GM21447 (cell line): Measurements from ENCODE around the gene SUN2.

ENCODE experiments used
- ATAC-seq: cut with Tn5 transposase; IDR thresholded peaks from one replicate; pipeline ENCODE4 v1.9.1; 2021; ENCODE audit not compliant: unreplicated experiment

SUN2 gene

GRCh38 chr22:38777087-38777671 lies 21.4 kb upstream of the SUN2 start:
- ATAC-seq = no peak

GRCh38 chr22:38776086-38776485 lies 20.3 kb upstream of the SUN2 start:
- ATAC-seq = no peak

DNA sequence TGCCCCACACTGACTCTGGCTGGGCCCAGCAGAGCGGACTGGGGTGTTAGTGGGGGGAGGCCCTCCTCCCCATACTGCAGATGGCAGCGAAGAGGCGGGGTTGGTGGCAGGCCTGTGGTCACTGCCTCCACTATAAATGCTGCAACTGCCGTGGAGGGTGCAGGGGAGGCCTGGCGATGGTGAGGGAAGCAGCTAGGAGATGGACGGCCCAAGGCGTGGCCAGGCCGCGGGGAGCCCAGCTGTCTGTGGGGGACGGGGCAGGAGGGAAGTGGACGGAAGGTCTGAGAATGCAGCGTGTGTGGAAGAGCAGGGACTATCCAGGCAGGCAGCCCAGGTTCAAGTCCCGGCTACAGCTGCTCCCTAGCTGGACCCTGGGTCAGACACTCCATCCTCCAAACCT lies 19.9 kb upstream of the SUN2 start:
- ATAC-seq = no peak

GRCh38 chr22:38774496-38775166 lies 18.8 kb upstream of the SUN2 start:
- ATAC-seq = no peak

DNA sequence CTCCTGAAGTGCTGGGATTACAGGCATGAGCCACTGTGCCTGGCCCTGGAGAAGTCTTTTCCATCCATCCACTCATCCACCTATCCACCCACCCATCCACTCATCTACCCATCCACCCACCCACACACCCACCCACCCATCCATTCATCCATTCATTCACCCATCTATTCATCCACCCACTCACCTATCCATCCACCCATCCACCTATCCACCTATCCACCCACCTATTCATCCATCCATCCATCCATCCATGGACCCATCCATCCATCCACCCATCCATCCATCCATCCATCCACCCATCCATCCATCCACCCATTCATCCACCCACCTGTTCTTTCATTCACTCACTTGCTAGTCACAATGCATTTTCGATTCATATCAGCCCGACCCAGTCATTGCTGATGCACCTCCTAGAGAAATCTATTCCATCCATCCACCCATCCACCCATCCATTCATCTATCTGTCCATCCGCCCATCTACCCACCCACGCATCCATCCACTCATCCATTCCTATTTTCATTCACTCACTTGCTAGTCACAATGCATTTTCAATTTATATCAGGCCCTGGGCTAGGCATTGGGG lies 17.7 kb upstream of the SUN2 start:
- no peak for ATAC-seq

DNA sequence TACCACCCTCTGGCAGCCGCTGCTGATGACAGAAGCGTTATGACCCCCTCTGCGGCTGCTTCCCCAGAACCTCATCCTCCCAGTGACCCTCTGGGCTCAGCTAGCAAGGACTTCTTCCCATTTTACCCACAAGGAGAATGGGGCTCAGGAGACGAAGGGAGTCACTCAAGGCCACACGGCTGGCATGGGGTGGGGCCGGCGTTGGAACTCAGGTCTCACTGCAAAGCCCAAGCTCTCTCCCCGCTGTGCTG lies 16.8 kb upstream of the SUN2 start:
- no peak for ATAC-seq

DNA sequence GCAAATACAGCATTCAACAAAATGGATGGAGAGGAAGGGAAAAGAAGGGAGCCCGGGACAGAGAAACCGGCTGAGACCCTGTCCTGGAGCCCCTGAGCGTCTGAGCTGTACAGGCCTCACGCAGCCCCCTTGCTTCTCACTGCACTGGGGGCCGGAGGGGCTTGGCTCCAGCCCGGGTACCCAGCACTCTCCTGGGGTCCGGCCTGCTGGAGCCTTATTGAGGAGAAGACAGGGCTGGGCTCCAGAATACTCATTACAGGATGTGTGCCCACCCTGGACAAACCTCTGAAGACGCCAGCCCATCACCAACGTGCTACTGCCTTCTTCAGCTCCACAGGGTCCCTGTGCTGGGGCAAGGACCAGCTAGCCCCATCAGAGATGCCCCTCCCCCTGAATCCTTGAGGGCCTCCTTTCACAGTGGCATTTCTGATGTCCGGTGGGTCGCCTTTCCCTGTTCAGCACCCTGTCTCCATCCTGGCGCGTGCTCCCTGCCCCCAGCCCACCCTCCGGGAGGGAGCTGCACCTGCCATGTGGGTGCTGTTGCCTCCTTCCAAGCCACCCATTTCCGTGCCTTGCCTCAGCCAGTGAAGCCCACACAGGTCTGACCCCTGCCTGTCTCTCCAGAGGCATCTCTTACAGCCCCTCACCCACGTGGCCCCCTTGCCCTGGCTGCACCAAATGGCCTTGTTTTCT lies 14.6 kb upstream of the SUN2 start:
- no peak for ATAC-seq

GRCh38 chr22:38768036-38768435 lies 12.2 kb upstream of the SUN2 start:
- no peak for ATAC-seq

- ATAC-seq = no peak
Measured at GRCh38 chr22:38767313-38767712, 11.5 kb upstream of the SUN2 start.

GRCh38 chr22:38766076-38766777 lies 10.4 kb upstream of the SUN2 start:
- ATAC-seq = no peak

DNA sequence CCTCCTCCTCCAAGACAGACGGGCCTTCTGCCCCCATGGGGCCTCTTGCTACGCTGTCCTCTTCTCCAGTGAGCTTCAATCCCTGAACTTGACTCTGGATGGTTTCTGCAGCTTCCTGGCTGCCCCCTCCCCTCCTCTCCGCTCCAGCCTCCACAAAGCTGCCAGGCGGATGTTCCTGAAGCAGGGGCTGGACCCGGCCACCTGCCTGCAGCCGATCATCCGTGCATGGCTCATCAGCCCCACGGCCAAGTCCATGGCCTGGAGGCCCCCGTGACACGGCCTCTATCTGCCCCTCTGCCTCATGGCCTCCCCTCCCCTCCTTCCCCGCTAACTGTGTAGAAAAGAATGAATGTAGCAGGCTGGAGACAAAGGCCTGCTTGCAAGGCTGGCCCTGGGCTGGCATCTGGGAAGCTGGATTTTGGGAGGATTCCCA lies 6.8 kb upstream of the SUN2 start:
- ATAC-seq = no peak

DNA sequence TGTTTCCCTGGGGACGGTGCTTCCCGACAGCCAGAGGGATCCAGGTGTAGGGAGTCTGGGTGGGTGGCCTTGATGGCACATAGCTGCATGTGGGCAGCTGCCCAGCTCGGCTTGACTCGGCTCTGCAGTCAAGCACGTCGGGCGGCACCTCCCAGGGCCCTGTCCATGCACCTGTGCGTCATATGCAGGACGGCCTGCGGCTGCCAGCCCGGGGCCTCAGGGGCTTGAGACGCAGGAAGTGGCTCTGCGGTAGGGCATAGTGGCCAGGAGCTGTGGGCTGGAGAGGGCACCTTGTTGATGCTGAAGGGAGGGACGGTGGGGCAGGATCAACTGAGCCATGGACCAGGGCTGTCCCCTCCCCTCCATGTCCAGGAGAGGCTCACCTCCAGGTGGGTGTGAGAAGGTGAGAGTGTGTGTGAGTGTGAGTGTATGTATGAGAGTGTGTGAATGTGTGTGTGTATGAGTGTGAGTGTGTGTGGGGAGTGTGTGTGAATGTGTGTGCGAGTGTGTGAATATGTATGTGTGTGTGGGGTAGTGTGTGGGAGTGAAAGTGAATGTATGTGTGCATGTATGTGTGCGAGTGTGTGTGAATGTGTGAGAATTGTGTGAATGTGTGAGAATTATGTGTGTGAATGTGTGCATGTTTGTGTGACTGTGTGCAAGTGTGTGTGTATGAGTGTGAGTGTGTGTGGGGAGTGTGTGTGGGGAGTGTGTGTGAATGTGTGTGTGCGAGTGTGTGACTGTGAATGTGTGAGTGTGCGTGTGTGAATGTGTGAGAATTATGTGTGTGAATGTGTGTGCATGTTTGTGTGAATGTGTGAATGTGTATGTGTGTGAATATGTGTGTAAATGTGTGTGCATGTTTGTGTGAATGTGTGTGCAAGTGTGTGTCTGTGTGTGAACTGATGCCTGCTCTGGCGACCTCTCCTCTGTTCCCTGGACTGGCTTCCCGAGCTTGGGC lies 5.7 kb upstream of the SUN2 start:
- no peak for ATAC-seq

- no peak for ATAC-seq
Measured at GRCh38 chr22:38760477-38761201, 4.8 kb upstream of the SUN2 start.

DNA sequence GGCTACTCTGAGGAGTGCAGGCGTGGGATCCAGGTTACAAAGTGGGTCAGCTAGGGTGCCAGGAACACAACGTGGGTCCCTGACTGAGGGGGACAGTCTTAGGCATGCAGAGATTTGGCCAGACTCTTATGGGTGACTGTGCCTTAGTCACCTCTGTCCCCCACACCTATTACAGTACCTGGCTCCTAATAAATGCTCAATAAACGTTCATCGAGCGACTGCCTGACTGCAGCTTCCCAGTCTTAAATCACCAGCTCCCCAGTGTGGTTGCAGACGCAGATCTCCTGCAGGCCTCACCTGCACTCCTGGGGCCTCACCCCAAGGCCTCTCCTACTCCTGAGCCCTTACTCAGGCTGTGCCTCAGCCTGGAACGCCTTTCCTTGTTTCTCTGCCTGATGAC lies 3.2 kb upstream of the SUN2 start:
- ATAC-seq = no peak

- no peak for ATAC-seq
Measured at GRCh38 chr22:38758276-38758945, 2.6 kb upstream of the SUN2 start.

- ATAC-seq = no peak
Measured at GRCh38 chr22:38757464-38757757, 1.6 kb upstream of the SUN2 start.

DNA sequence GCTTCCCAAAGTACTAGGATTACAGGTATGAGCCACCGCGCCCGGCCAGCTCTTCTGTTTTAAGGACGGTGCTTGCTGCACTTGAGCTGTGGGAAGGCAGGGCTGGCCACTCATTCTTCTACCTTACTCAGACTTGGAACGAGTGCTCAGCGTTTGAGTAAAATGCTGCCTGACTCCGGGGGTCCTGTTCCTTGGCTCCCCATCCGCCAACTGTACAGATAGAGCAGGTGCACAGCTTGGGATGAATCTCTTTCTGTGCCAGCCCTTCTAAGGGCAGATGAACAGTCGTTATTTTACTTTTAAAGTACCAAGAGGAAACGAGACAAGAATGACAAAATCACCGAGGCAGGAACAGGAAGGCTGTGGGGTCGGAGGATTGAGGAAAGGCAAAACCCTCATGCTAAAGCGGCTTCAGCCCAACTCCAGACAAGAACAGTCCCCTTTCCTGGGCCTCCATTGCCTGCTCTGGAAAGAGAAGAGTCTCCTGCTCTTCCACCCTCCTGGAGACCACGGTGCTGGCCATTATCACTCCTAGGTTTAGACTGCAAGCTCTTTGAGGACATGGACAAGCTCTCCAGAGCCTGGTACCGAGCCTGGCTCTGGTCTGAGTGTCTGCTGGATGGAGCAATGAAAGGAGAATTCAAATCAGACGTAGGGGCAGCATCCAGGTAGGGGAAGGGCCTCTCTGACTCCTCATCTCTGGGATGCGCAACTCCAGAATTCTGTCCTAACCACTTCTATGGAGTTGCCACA lies 1.1 kb upstream of the SUN2 start:
- no peak for ATAC-seq

GRCh38 chr22:38755155-38755910 lies 465 bp downstream of the SUN2 start:
- no peak for ATAC-seq
